ENCODE results near the gene DEFB113. TPM values are rescaled to one million over a fixed set of nuclear protein-coding genes. Genes with fewer than 3 reads are reported as not detected.

DEFB113 gene
- total RNA-seq, 2 experiments from 2014 or later: not detected

GRCh38 chr6:49934770-49935169, 34.7 kb downstream of the DEFB113 start:
- Mint-ChIP-seq H3K27me3 (no peaks in the 10 kb centered on the region), H3K9me3 (ENCODE audit: low read depth) (no peaks in the 10 kb centered on the region), H3K36me3 (ENCODE audit: low read depth) (no peaks in the 10 kb centered on the region), H3K27ac (no peak overlapping the region), H3K4me1 (no peaks in the 10 kb centered on the region), H3K4me3 (no peak overlapping the region)
- ChIA-PET CTCF (no interaction called here), POLR2A (no interaction called here)
- ATAC-seq (no peak), DNase-seq (no peak)
- intact Hi-C loops (cut with DNase I, micrococcal nuclease): no loop called here

- Mint-ChIP-seq H3K36me3 (ENCODE audit: low read depth) (no peaks in the 10 kb centered on the region), H3K27me3 (no peaks in the 10 kb centered on the region), H3K4me3 (no peak overlapping the region), H3K4me1 (no peaks in the 10 kb centered on the region), H3K27ac (no peak overlapping the region), H3K9me3 (ENCODE audit: low read depth) (no peaks in the 10 kb centered on the region)
- intact Hi-C loops (cut with DNase I, micrococcal nuclease): no loop called here
- CTCF ChIA-PET: no interaction called here
- DNase-seq (no peak), ATAC-seq (no peak)
- POLR2A ChIA-PET: no interaction called here
Measured at GRCh38 chr6:49933526-49933925, 35.9 kb downstream of the DEFB113 start.

GRCh38 chr6:49929340-49929739, 40.1 kb downstream of the DEFB113 start:
- Mint-ChIP-seq H3K4me1 (no peaks in the 10 kb centered on the region), H3K36me3 (ENCODE audit: low read depth) (no peaks in the 10 kb centered on the region), H3K9me3 (ENCODE audit: low read depth) (no peaks in the 10 kb centered on the region), H3K27ac (no peak overlapping the region), H3K4me3 (no peak overlapping the region), H3K27me3 (no peaks in the 10 kb centered on the region)
- intact Hi-C loops (cut with DNase I, micrococcal nuclease): no loop called here
- no peak for ATAC-seq
- ChIA-PET CTCF (no interaction called here), POLR2A (no interaction called here)
- no peak for DNase-seq

GRCh38 chr6:49923826-49924225, 45.6 kb downstream of the DEFB113 start:
- DNase-seq (no peak), ATAC-seq (no peak)
- H3K4me1 Mint-ChIP-seq: no peaks in the 10 kb centered on the region
- no peaks in the 10 kb centered on the region for H3K27me3 Mint-ChIP-seq
- H3K27ac Mint-ChIP-seq: no peak overlapping the region
- intact Hi-C loops (cut with DNase I, micrococcal nuclease): no loop called here
- ChIA-PET CTCF (no interaction called here), POLR2A (no interaction called here)
- no peaks in the 10 kb centered on the region for H3K36me3 Mint-ChIP-seq (ENCODE audit: low read depth)
- no peaks in the 10 kb centered on the region for H3K9me3 Mint-ChIP-seq (ENCODE audit: low read depth)
- H3K4me3 Mint-ChIP-seq: no peak overlapping the region

GRCh38 chr6:49919935-49920644, 49.3 kb downstream of the DEFB113 start:
- H3K36me3 Mint-ChIP-seq (ENCODE audit: low read depth): no peaks in the 10 kb centered on the region
- no peaks in the 10 kb centered on the region for H3K27me3 Mint-ChIP-seq
- ATAC-seq (no peak), DNase-seq (no peak)
- intact Hi-C loops (cut with DNase I, micrococcal nuclease): no loop called here
- no peaks in the 10 kb centered on the region for H3K9me3 Mint-ChIP-seq (ENCODE audit: low read depth)
- no peak overlapping the region for H3K4me3 Mint-ChIP-seq
- CTCF ChIA-PET: no interaction called here
- H3K4me1 Mint-ChIP-seq: no peaks in the 10 kb centered on the region
- POLR2A ChIA-PET: no interaction called here
- H3K27ac Mint-ChIP-seq: no peak overlapping the region

GRCh38 chr6:49919261-49919660, 50.2 kb downstream of the DEFB113 start:
- POLR2A ChIA-PET: no interaction called here
- no peak for ATAC-seq
- Mint-ChIP-seq H3K27me3 (no peaks in the 10 kb centered on the region), H3K4me3 (no peak overlapping the region), H3K9me3 (ENCODE audit: low read depth) (no peaks in the 10 kb centered on the region), H3K27ac (no peak overlapping the region), H3K4me1 (no peaks in the 10 kb centered on the region), H3K36me3 (ENCODE audit: low read depth) (no peaks in the 10 kb centered on the region)
- CTCF ChIA-PET: interaction anchor here (0.7 kb wide), 1 partner anchor 117 kb away, joined by 3 read pairs; no protein-coding TSS in a partner anchor
- intact Hi-C loops (cut with DNase I, micrococcal nuclease): no loop called here
- DNase-seq: no peak

- DNase-seq (no peak), ATAC-seq (no peak)
- intact Hi-C loops (cut with DNase I, micrococcal nuclease): no loop called here
- Mint-ChIP-seq H3K27me3 (no peaks in the 10 kb centered on the region), H3K36me3 (ENCODE audit: low read depth) (no peaks in the 10 kb centered on the region), H3K9me3 (ENCODE audit: low read depth) (no peaks in the 10 kb centered on the region), H3K27ac (no peak overlapping the region), H3K4me1 (no peaks in the 10 kb centered on the region), H3K4me3 (no peak overlapping the region)
- ChIA-PET POLR2A (no interaction called here), CTCF (interaction anchor here (0.7 kb wide), 1 partner anchor 116 kb away, joined by 3 read pairs; no protein-coding TSS in a partner anchor)
Measured at GRCh38 chr6:49918787-49919186, 50.6 kb downstream of the DEFB113 start.

Other genes with a start within 250 kb of the DEFB113 start
- not detected for gene CRISP3, start 225.2 kb downstream of the DEFB113 start, total RNA-seq
- not detected for gene PGK2, start 182.3 kb downstream of the DEFB113 start, total RNA-seq
- not detected for gene CRISP1, start 103.1 kb downstream of the DEFB113 start, total RNA-seq
- gene DEFB114, start 5.5 kb downstream of the DEFB113 start, total RNA-seq: not detected
- not detected for gene DEFB110, start 52.4 kb upstream of the DEFB113 start, total RNA-seq
- not detected for gene DEFB112, start 80.3 kb upstream of the DEFB113 start, total RNA-seq

Measured in activated CD4-positive, alpha-beta T cell treated with anti-CD3 and anti-CD28 coated beads for 36 hours (primary cell).